GM21381 (cell line): ENCODE measurements around the gene PNPLA1.

Experiments
- ATAC-seq: cut with Tn5 transposase; IDR thresholded peaks from one replicate; pipeline ENCODE4 v1.9.1; 2021; ENCODE audit warnings: mild to moderate bottlenecking, moderate library complexity; ENCODE audit not compliant: unreplicated experiment

PNPLA1 gene

DNA sequence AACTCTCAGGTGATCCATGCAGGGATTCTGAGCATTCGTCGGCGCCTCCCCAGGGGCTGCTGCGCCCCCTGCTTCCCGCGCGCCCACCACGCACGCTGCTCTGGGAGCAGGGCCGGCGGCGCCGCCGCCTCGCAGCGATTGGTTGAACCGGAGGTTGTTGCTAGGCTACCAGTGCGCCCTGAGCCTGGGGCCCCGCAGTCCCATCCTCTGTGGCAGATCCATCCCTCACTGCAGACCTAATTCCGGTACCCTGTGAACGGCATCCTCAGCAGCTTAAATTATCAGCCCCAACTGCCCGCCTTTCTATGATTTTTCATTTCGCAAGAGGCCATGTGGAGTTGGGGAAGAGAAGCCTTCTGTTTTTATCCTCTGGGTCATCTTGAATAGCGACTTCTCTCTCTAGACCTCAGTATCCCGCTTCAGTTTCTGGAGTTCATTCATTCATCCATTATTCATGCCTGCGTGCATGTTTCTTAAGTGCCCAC lies 15.4 kb downstream of the PNPLA1 start:
- ATAC-seq, result no peak

DNA sequence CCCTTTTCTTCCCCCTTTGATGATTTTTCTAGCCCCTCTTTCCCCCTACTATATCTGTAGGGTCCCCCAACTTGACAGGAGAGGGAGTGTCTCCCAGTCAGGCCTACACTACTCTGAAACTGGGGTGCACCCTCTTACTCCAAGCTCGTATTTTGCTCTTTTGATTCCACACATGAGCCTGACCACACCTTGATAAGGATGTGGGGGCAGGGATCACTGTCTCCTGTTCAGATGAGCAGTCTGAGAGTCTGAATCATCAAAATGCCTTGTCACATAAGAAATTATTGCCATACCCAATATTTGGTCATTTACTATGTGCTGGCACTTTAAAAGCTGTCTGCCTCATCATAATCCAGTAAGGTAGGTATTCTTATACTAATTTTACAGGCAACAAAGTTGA lies 15.9 kb downstream of the PNPLA1 start:
- no peak for ATAC-seq

DNA sequence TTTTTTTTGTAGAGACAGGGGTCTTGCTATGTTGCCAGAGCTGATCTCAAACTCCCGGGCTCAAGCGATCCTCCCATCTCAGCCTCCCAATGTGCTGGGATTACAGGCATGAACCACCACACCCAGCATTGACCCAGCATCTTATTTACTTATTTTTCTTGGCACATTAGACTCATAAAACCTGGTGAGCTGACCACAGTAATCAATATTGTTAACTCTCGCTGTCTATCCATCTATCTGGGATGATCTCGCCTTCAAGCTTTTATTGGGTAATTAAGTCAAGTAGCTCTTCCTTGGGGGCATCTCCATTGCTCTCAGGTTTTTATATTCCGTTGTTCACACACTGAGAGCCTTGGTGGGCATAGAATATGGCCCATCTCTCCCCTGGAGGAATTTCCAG lies 17.0 kb downstream of the PNPLA1 start:
- ATAC-seq, result no peak

DNA sequence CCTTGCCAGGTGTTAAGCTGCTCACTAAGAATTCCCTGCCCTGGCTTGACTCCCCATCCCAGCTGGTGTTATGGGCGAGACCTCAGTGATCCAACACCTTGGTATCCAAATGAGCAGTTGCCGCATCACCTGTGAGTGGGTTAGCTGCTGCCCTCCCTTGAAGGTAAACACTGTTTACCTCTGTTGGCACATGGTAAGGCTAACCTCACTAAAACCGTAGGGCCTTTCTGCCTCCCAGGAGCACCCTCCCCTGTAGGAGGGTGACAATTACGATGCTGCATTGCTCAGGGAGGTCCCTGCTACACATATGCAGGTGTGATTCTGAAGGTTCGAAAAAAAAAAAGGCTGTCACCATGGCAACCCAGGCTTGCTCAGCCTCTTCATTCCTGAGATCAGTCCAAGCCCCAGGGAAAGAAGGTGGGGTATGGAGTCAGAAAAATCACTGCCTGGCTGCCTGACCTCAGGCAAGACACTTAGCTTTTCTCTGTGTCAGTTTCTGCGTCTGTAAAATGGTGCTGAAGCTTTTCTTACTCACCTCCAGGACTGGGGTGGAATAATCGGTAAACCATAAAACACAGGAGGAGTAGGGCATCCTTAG lies 19.5 kb downstream of the PNPLA1 start:
- ATAC-seq, result no peak

DNA sequence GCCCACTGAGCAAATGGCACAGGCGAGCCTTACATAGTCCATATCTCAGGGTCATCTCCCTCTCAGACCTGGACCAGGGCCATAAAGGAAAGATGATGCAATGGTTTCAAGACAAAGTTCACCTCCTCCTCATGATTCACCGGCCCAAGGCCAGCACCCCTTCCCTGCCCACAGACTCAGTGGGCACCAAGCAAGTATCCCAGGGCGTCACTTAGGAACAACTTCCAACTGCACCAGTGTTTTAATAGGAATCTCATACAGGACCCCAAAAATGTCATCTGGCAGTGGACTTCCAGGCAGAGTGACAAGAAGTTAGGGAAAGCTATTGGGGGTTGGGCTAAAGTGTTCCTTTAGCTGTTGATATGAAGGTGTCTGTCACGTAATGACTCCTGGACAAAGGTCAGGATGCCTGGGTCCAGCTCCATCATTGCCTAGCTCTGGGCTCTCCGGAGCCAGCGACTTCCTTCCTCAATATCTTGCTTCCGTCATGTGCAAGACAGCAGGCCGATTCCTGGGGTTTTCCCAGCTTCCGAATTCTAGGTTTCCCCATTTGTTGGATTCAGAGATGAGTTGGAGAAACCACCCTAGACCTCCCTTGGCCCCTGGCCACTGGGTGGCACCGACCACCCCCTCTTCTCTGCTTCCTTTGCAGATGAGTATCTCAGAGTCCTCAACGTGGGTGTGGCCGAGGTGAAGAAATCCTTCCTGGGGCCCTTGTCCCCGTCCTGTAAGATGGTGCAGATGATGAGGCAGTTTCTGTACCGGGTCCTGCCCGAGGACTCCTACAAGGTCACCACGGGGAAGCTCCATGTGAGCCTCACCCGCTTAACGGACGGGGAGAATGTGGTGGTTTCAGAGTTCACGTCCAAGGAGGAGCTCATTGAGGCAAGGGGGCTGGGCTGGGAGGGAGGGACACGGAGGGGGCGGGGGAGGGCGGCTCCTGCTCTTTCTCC lies 21.1 kb downstream of the PNPLA1 start:
- ATAC-seq, result no peak

DNA sequence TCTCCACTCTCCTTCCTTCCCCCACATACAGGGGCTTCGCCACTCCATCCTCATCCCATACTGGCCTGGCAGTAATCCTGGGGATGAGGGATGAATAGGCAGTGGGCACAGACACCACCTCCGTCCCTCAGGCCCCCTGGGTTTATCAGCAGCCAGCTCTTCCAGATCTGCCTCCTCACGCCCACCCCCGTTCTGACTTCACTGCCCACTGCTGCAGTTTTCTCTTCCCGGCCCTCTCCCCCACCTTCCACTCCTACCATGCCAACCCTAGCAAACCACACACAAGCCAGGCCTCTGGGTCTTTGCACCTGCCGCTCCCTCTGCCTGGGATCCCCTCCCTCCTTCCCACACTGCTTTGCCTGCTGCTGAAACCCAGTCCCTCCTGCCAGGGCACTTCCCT lies 22.3 kb downstream of the PNPLA1 start:
- no peak for ATAC-seq

DNA sequence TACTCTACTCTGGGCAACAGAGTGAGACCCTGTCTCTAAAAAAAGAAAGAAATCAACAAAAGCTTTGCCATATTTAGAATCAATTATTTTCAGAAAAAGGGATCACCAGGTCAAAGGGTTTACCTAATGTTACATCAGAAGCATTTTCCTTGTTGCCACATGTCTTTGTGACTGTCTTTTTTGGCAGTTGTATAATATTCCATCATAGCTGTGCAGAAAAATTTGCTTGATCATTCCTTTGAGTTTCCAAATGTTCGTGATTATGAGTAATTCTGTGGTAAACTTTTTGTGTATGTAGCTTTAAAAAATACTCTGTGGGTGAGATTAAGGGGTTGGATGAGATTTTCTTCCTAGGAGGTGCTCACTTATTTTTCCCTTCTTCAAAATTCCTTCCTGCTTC lies 26.4 kb downstream of the PNPLA1 start:
- ATAC-seq, result no peak

DNA sequence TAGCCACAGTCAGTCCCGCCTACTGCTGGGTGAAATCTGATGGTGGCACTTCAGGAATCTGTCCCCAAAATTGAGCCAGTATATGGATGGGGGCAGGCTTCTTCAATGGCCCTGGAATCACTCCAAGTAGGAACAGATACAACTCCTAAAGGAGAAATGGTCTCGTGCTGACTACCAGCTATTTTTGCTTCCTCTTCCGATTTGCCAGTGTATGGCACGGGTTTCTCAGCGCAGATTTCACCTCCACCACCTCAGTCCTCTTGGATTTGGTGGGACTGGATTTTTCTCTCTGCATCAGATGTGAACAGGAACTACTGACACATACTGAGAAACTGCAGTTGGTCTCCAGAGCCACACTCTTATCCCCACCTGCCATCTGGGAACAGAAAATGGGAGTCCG lies 27.2 kb downstream of the PNPLA1 start:
- no peak for ATAC-seq

DNA sequence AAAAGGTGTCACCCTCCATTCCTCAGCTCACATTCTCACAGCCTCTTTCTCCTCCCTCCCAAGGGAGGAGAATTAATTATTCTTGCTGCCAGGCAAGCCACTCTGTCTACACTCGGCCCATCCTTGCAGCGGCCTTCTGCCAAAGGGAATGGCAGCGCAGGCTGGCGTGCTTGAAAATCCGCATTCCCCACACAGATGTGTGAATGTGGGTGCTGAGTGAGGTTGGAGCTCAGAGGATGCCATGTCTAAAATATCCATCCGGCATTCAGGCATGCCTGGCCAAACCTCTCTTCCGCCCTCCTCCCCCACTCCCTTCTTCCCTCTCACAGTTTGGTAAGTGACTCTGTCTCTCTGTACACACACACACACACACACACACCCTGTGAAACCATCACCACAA lies 27.7 kb downstream of the PNPLA1 start:
- ATAC-seq, result no peak

DNA sequence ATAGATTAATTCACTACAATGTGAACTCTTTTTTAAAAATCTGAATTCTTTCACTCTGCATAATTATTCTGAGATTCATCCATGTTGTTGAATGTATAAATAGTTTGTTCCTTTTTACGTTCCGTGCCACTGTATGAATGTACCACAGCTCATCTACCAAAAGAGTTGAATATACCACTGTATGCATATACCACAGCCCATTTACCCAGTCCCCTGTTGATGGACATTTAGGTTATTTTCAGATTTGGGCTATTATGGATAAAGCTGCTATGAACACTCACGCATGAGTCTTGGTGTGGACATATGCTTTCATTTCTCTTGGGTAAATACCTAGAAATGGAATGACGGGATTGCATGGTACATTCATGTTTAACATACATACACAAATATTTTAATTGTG lies 28.2 kb downstream of the PNPLA1 start:
- ATAC-seq, result no peak

DNA sequence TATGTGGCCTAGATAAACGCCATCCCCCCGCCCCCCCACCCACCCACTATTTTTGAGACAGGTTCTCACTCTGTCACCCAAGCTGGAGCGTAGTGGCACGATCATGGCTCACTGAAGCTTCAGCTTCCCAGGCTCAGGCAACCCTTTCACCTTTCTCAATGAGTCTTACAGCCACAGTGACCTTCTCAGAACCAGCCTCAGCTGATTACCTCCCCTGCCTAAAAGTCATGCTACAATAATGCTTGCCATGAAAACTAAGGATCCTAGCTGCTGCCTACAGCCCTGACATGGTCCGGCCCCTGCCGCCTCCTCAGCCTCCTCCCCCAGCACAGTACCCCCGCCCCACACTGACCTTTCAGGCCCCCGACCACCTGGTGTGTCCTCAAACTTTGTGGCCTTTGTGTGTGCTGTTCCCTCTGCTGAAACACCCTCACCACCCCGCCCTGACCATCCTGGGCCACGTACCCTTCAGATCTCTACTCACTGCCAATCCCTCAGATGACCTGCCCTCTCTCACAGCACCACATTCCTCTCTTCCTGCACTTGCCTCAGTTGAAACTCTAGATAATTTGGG lies 31.3 kb downstream of the PNPLA1 start:
- ATAC-seq, result no peak

DNA sequence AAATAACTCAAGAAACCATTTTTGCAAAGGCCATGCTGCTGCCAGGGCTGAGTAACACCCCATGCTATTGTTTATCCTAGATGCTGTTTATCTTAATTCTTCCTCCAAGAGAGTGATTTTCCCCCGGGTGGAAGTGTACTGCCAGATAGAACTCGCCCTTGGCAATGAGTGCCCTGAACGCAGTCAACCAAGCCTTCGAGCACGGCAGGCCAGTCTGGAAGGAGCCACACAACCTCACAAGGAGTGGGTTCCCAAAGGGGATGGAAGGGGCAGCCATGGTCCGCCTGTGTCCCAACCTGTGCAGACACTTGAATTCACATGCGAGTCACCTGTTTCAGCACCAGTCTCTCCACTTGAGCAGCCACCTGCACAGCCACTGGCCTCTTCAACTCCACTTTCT lies 31.9 kb downstream of the PNPLA1 start:
- no peak for ATAC-seq

DNA sequence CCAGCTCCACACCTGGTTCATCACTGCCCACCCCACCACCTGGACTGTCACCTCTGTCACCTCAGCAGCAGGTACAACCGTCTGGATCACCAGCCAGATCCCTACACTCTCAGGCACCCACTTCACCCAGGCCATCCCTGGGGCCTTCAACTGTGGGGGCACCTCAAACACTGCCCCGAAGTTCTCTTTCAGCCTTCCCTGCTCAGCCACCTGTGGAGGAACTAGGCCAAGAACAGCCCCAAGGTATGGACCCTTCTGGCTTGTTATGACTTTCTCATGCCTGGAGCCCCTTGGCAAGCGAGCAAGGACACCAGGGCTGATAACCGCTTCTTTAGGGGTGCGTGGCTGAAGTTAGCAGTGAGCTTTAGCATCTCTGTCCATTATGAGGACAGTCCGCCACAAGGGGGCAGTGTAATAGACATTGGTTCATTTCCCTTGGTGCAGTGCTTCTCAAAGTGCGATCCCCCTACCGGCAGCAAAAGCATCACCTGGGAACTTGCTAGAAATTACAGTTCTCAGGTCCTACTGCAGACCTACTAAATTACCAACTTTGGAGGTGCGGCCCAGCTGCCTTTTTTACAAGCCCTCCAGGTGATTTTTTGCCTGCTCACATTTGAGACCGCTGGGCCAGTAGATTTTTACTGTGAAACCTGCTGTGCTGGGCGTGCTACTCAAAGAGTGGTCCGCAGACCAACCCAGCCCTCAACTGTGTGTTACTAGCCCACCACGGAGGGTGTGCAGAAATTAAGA lies 32.5 kb downstream of the PNPLA1 start:
- ATAC-seq, result no peak

DNA sequence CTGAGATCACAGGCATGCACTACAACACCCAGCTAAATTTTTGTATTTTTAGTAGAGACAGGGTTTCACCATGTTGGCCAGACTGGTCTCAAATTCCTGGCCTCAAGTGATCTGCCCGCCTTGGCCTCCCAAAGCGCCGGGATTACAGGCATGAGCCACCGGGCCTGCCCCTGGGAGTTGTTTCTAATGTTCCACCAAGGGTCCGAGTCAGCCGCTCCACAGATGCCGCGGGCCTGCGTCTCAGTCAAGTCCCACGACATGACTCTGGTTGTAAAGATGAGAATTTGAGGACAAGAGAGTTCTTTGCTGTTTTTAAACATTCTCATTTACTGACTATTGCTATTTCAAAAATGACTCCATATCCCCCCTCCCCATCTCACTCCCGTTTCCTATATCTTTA lies 36.0 kb downstream of the PNPLA1 start:
- ATAC-seq, result no peak

DNA sequence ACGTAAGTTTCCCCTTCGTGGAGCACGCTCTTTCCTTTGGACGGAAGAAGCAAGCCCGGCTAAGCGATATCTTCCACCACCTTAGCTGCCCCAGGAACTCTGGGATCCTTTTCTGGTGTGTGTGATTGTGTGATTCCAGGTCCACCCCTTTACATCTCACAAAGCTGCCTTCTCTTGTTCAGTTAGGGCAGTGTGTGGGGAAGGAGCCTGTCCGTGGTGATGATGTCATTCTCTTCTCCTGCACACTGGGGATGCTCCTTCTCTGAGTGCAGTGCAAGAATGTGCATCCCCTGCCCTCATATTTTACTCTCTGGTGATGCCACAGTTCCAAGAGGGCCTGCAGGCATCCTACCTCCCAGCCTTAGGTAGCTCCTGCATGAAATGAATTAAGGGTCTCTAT lies 36.5 kb downstream of the PNPLA1 start:
- no peak for ATAC-seq

DNA sequence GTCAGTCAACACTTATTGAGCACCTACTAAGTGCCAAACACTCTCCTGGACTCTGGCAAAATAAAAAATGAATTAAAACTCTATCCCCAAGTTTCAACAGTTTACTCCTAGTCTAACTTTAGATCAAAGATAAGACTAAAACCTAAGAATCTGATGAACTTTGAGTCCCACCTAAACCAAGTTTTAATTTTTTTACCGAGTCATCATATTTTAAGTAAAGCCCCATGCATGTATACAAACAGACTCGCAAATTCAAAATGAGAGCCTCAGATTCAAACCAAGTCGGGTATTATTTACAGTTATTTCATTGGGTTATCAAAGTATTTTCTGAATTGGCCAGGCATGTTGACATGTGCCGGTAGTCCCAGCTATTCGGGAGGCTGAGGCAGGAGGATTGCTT lies 38.7 kb downstream of the PNPLA1 start:
- ATAC-seq, result no peak

DNA sequence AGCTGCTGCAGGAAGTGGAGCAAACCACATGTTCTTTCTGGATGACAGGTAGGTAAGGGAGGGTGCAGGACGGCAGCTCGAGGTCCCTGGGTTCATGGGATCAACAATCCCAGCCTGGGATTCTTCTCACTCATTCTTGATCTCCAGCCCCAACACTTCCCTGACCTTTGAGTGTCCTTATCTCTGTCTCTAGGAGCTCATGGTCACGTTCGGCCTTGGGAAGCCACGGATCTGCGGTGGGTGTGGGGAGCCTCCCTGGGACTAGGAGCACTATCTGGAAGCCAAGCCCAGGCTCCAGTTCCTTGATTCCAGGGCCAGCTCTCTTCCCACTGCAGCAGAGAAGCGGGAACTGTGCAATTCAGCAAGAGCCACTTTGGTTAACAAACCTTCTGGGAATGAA lies 39.3 kb downstream of the PNPLA1 start:
- ATAC-seq, result no peak

DNA sequence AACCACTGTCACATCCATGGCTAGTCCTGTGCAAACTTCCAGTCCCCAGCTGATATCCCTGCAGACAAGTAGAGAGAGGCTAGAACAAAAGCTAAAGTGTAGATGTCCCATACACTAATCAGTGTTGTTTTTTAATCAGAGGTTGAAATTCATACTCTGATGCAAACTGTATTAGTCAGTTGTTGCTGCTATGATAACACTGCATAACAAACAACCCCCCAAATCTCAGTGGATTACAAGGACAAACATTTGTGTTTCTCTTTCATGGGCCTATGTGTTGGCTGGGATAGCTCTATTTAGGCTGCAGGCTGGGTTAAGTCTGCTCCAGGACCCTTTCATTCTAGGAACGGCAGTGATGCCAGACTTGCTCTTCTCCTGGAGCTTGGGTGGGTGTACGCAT lies 40.0 kb downstream of the PNPLA1 start:
- ATAC-seq, result no peak

DNA sequence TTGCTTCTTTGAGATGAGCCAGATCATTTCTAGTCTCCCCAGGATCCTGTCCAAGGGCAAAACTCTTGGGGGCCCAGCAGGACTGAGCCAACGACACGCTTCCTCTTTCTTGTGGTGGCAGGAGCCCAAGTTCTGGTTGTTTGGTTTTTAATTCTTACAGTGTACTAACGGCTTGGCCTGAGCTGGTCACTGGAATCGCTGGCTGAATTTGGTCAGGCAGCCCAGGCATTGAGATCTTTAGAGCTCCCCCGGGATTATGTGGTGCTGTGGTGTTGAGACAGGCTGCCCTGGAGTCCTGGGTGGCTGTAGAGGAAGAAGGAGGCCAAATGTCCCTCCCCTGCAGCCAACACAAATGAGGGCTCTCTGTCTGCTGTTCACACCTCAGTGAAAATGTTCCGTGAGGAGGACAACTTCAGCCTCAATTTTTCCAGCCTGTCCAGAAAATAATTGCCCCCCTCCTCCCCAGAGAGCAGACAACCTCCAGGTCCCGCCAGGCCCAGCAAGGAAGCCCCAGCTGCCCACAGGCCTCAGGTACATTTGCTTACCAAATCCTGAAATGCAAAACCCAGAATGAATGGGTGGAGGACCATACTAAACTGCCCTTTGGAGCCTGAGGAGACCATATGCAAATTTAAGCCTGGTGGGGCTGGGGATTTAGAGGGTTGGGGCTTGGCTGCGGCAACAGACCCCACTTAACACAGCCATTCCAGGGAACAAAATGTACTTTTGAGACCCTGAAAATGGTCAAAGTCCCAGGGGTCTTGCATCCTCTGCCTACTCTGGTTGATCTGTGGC lies 43.2 kb downstream of the PNPLA1 start:
- ATAC-seq, result no peak

DNA sequence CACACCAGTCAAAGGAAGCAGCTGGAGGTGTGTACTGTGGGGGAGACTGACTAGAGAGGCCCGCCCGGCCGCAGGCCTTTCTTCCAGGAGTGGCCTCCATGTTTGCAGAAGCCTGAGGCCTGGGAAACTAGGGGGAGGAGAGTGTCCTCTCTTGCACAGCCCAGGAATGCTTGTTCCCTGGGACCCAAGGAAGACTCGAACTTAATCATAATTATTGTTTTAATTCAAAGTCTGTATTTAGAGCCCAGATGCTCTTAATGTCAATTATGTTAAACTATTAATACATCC lies 43.7 kb downstream of the PNPLA1 start:
- ATAC-seq, result no peak
